Glomerular endothelial cell (primary cell): ENCODE measurements around the gene OSTF1. TPM values are rescaled to one million over a fixed set of nuclear protein-coding genes. Genes with fewer than 3 reads are reported as not detected.

Source experiments
- DNase-seq: peaks from one replicate; pipeline ENCODE4 v3.0.0-alpha.2; 2011; ENCODE audit warnings: low read depth, low spot score; ENCODE audit errors: extremely low read depth
- total RNA-seq: library from RNA; depleted of rRNA; stranded (reverse); fragments of >200 nt; gene quantifications from 2 replicates; pipeline ENCODE4 v1.2.3, GENCODE V29; 2015

The OSTF1 gene
- total RNA-seq, 1 donor from 2014 or later: 63.5 TPM

GRCh38 chr9:75161116-75161857 is 73.0 kb downstream of the OSTF1 start:
- DNase-seq: no peak

GRCh38 chr9:75163764-75164163 is 75.5 kb downstream of the OSTF1 start:
- DNase-seq: no peak

GRCh38 chr9:75164573-75164972 is 76.3 kb downstream of the OSTF1 start:
- DNase-seq: no peak

GRCh38 chr9:75167281-75167680 is 79.0 kb downstream of the OSTF1 start:
- DNase-seq: no peak

GRCh38 chr9:75168270-75169178 is 80.2 kb downstream of the OSTF1 start:
- no peak for DNase-seq

- peak; percentile 94 for DNase-seq
Measured at GRCh38 chr9:75169623-75170022, 81.3 kb downstream of the OSTF1 start.

- no peak for DNase-seq
Measured at GRCh38 chr9:75170898-75171360, 82.6 kb downstream of the OSTF1 start.

GRCh38 chr9:75175395-75175794 is 87.1 kb downstream of the OSTF1 start:
- no peak for DNase-seq

GRCh38 chr9:75176037-75176436 is 87.7 kb downstream of the OSTF1 start:
- DNase-seq: no peak

- DNase-seq: no peak
Measured at GRCh38 chr9:75181750-75182149, 93.4 kb downstream of the OSTF1 start.

GRCh38 chr9:75183306-75183705 is 95.0 kb downstream of the OSTF1 start:
- no peak for DNase-seq

- no peak for DNase-seq
Measured at GRCh38 chr9:75184471-75184870, 96.2 kb downstream of the OSTF1 start.

GRCh38 chr9:75185585-75186170 is 97.4 kb downstream of the OSTF1 start:
- DNase-seq: no peak

GRCh38 chr9:75186767-75187380 is 98.6 kb downstream of the OSTF1 start:
- DNase-seq: no peak

GRCh38 chr9:75188756-75189155 is 100.4 kb downstream of the OSTF1 start:
- DNase-seq: no peak

GRCh38 chr9:75190762-75191161 is 102.4 kb downstream of the OSTF1 start:
- no peak for DNase-seq

Other genes with a start within 250 kb of the OSTF1 start
- 0.12 and 0.19 TPM in 2 replicates for gene TRPM6, start 200.6 kb upstream of the OSTF1 start, total RNA-seq
- 2.6 and 6.4 TPM in 2 replicates for gene C9orf40, start 135.6 kb upstream of the OSTF1 start, total RNA-seq
- 18.3 and 18.6 TPM in 2 replicates for gene CARNMT1, start 60.2 kb upstream of the OSTF1 start, total RNA-seq
- 28.4 and 36.1 TPM in 2 replicates for gene NMRK1, start 359 bp upstream of the OSTF1 start, total RNA-seq